DOHH2 (cell line): Measurements from ENCODE around the gene NCAM1.

Source experiments
- EZH2phosphoT487 ChIP-seq: fragments of 200-600 bp; sonication (generic); IDR thresholded peaks from 2 replicates; pipeline ENCODE4 v1.6.1; 2017; ENCODE audit warnings: borderline replicate concordance, mild to moderate bottlenecking, antibody characterized with exemption, low read length, moderate library complexity, mixed read lengths
- TF ChIP-seq, protein P1 (sequence below): fragments of 200-600 bp; sonication (generic); IDR thresholded peaks from one replicate; pipeline ENCODE4 v1.5.1; 2014; ENCODE audit warnings: antibody characterized with exemption, mild to moderate bottlenecking, low read depth, low read length; ENCODE audit not compliant: poor library complexity, severe bottlenecking

DNA sequence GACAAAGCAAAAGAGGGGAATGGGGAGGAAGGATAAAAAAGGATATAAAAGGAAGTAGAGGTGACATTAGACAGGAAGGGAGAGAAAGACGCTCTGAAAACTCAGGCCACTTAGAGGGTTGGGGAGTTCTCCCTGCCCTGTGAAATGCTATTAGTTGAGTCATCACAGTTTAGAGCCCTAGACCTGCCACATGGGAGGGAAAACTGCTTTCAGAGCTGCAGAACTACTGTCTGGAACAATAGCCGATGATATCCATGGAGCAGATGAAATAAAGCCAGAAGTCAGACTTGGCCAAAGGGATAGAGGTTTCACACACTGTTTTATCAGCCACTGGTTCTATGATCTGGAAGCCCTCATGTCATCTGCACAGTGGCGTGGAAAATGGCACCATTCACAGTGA is 157.9 kb downstream of the NCAM1 start:
- TF ChIP-seq, protein P1, sequence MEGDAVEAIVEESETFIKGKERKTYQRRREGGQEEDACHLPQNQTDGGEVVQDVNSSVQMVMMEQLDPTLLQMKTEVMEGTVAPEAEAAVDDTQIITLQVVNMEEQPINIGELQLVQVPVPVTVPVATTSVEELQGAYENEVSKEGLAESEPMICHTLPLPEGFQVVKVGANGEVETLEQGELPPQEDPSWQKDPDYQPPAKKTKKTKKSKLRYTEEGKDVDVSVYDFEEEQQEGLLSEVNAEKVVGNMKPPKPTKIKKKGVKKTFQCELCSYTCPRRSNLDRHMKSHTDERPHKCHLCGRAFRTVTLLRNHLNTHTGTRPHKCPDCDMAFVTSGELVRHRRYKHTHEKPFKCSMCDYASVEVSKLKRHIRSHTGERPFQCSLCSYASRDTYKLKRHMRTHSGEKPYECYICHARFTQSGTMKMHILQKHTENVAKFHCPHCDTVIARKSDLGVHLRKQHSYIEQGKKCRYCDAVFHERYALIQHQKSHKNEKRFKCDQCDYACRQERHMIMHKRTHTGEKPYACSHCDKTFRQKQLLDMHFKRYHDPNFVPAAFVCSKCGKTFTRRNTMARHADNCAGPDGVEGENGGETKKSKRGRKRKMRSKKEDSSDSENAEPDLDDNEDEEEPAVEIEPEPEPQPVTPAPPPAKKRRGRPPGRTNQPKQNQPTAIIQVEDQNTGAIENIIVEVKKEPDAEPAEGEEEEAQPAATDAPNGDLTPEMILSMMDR, result no peak
- TF ChIP-seq EZH2phosphoT487, result no peak
